Neuronal stem cell (in vitro differentiated cells): ENCODE data around the gene CDH3.

Experiments
- DNase-seq: peaks from one replicate; pipeline ENCODE4 v3.0.0-alpha.2; 2013; ENCODE audit warnings: low spot score
- H2AFZ ChIP-seq: one replicate; pipeline ENCODE4 v1.6.1; 2013; ENCODE audit warnings: mild to moderate bottlenecking, low read length, inconsistent platforms
- H2AK5ac ChIP-seq: 2 replicates; pipeline ENCODE4 v1.6.1; 2013; ENCODE audit warnings: low read depth, mild to moderate bottlenecking, inconsistent platforms, low read length, moderate library complexity, mixed read lengths
- H2BK120ac ChIP-seq: 2 replicates; pipeline ENCODE4 v1.6.1; 2013; ENCODE audit warnings: low read depth, mild to moderate bottlenecking, inconsistent platforms, low read length, moderate library complexity, mixed read lengths
- H2BK12ac ChIP-seq: one replicate; pipeline ENCODE4 v1.6.1; 2013; ENCODE audit warnings: low read length, inconsistent platforms
- H2BK15ac ChIP-seq: 2 replicates; pipeline ENCODE4 v1.6.1; 2013; ENCODE audit warnings: mild to moderate bottlenecking, low read length, inconsistent platforms, mixed read lengths
- H2BK5ac ChIP-seq: one replicate; pipeline ENCODE4 v1.6.1; 2013; ENCODE audit warnings: inconsistent platforms, mild to moderate bottlenecking, low read length, moderate library complexity
- H3K14ac ChIP-seq: one replicate; pipeline ENCODE4 v1.6.1; 2013; ENCODE audit warnings: low read length, inconsistent platforms
- H3K18ac ChIP-seq: 2 replicates; pipeline ENCODE4 v1.6.1; 2013; ENCODE audit warnings: low read length, inconsistent platforms
- H3K23ac ChIP-seq: 2 replicates; pipeline ENCODE4 v1.6.1; 2013; ENCODE audit warnings: low read depth, mild to moderate bottlenecking, mixed read lengths, low read length, inconsistent platforms; ENCODE audit not compliant: poor library complexity
- H3K27ac ChIP-seq: replicated peaks from 3 replicates; pipeline ENCODE4 v1.5.1; 2013; ENCODE audit warnings: low read length, inconsistent platforms
- H3K27me3 ChIP-seq, 3 experiments: 2 replicates each; pipeline ENCODE4 v1.6.1; 2013; ENCODE audit warnings: low read length in 3 of 3, mild to moderate bottlenecking in 2 of 3, inconsistent platforms in 1 of 3, low read depth in 1 of 3, mixed read lengths in 1 of 3, moderate library complexity in 1 of 3; ENCODE audit not compliant: control insufficient read depth in 3 of 3, insufficient read depth in 3 of 3
- H3K36me3 ChIP-seq, 2 donors: replicated peaks in 1 of 2; 2 replicates each; pipeline ENCODE4 v1.6.1; 2013; ENCODE audit warnings: low read length in 2 of 2; ENCODE audit not compliant: control insufficient read depth in 2 of 2, insufficient read depth in 2 of 2
- H3K4ac ChIP-seq: 2 replicates; pipeline ENCODE4 v1.6.1; 2013; ENCODE audit warnings: inconsistent platforms, mild to moderate bottlenecking, low read length, moderate library complexity
- H3K4me1 ChIP-seq, 2 donors: 1 replicate in 1 of 2; 2 replicates in 1 of 2; pipeline ENCODE4 v1.6.1; 2013; ENCODE audit warnings: low read length in 2 of 2, low read depth in 1 of 2; ENCODE audit not compliant: control insufficient read depth in 2 of 2, insufficient read depth in 1 of 2
- H3K4me2 ChIP-seq: one replicate; pipeline ENCODE4 v1.6.1; 2013; ENCODE audit warnings: mild to moderate bottlenecking, low read length, inconsistent platforms; ENCODE audit not compliant: insufficient read depth, poor library complexity, severe bottlenecking
- H3K4me3 ChIP-seq, 2 donors: 2 replicates each; pipeline ENCODE4 v1.5.1; 2013; ENCODE audit warnings: low read length in 2 of 2, mild to moderate bottlenecking in 2 of 2, inconsistent platforms in 1 of 2, moderate library complexity in 1 of 2
- H3K79me1 ChIP-seq: one replicate; pipeline ENCODE4 v1.6.1; 2013; ENCODE audit warnings: low read depth, mild to moderate bottlenecking, inconsistent platforms, low read length, moderate library complexity
- H3K9ac ChIP-seq: one replicate; pipeline ENCODE4 v1.6.1; 2013; ENCODE audit warnings: mild to moderate bottlenecking, low read depth, low read length, inconsistent platforms; ENCODE audit not compliant: poor library complexity
- H3K9me3 ChIP-seq, 2 donors: replicated peaks in 1 of 2; 2 replicates each; pipeline versions ENCODE3 to v1.6.1; 2013; ENCODE audit warnings: low read length in 2 of 2, mild to moderate bottlenecking in 2 of 2, inconsistent platforms in 1 of 2, low read depth in 1 of 2, mixed read lengths in 1 of 2, moderate library complexity in 1 of 2; ENCODE audit not compliant: control insufficient read depth in 2 of 2, insufficient read depth in 1 of 2
- H4K8ac ChIP-seq: one replicate; pipeline ENCODE4 v1.6.1; 2013; ENCODE audit warnings: low read depth, mild to moderate bottlenecking, inconsistent platforms, low read length, moderate library complexity
- H4K91ac ChIP-seq: one replicate; pipeline ENCODE4 v1.6.1; 2013; ENCODE audit warnings: low read length, low read depth, mild to moderate bottlenecking, inconsistent platforms; ENCODE audit not compliant: poor library complexity
- WGBS, 2 donors: extraction: QIAGEN DNeasy Blood & Tissue Kit; methylation state at CpG; one replicate each; pipeline ENCODE4 v1.1.7; 2013; ENCODE audit warnings: missing lambda C conversion rate in 2 of 2, mixed read lengths in 1 of 2; ENCODE audit not compliant: insufficient read length in 2 of 2, insufficient replicate concordance in 1 of 2; ENCODE audit errors: extremely low coverage in 2 of 2; 5-methylcytosine and 5-hydroxymethylcytosine counted together

Gene CDH3

DNA sequence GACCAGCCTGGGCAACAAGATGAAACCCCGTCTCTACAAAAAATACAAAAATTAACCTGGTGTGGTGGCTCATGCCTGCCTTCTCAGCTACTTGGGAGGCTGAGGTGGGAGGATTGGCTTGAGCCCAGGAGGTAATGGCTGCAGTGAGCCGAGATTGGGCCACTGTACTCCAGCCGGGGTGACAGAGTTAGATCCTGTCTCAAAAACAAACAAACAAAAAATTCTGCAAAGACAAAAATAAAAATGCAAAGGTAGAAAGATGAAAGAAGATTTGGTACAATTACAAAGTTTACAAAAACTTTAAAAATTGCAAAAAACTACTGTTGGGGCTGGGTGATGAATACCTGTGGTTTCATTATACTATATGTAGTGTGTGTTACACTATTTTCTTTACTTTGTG is 86.5 kb downstream of the CDH3 start:
- no peak overlapping the region for H3K14ac ChIP-seq
- no peak overlapping the region for H2BK15ac ChIP-seq
- H3K36me3 ChIP-seq = no peaks in the 10 kb centered on the region
- no peak overlapping the region for H3K9ac ChIP-seq
- H4K8ac ChIP-seq = no peak overlapping the region
- H2AFZ ChIP-seq = no peak overlapping the region
- no peak overlapping the region for H4K91ac ChIP-seq
- H3K79me1 ChIP-seq = no peaks in the 10 kb centered on the region
- no peak overlapping the region for H3K4me2 ChIP-seq
- H2AK5ac ChIP-seq = no peak overlapping the region
- H3K4ac ChIP-seq = no peak overlapping the region
- H2BK120ac ChIP-seq = no peak overlapping the region
- H3K4me3 ChIP-seq = no peak overlapping the region
- H3K18ac ChIP-seq = no peak overlapping the region
- WGBS, 2 donors = no CpG with 5 or more reads among the region's 3 CpGs
- H2BK5ac ChIP-seq = no peak overlapping the region
- no peak overlapping the region for H2BK12ac ChIP-seq
- no peak for DNase-seq
- no peaks in the 10 kb centered on the region for H3K9me3 ChIP-seq
- H3K23ac ChIP-seq = no peak overlapping the region
- H3K27ac ChIP-seq = no peak overlapping the region
- peaks cover 0 to 3% of the 10 kb centered on the region in 2 donors for H3K4me1 ChIP-seq
- H3K27me3 ChIP-seq = peaks cover 0 to 39% (median 3%) of the 10 kb centered on the region in 3 experiments

- H3K9me3 ChIP-seq = no peaks in the 10 kb centered on the region
- no peak overlapping the region for H3K14ac ChIP-seq
- no peaks in the 10 kb centered on the region for H3K36me3 ChIP-seq
- no peak overlapping the region for H3K4me3 ChIP-seq
- peaks cover 2 to 44% (median 8%) of the 10 kb centered on the region in 3 experiments for H3K27me3 ChIP-seq
- peak overlapping the region; percentile 56 for H2AK5ac ChIP-seq
- H3K18ac ChIP-seq = no peak overlapping the region
- no peaks in the 10 kb centered on the region for H3K79me1 ChIP-seq
- H3K23ac ChIP-seq = no peak overlapping the region
- H3K4me2 ChIP-seq = no peak overlapping the region
- no peak for DNase-seq
- H4K91ac ChIP-seq = no peak overlapping the region
- H2BK5ac ChIP-seq = no peak overlapping the region
- no peak overlapping the region for H2AFZ ChIP-seq
- no CpG with 5 or more reads among the region's 8 CpGs for WGBS, 2 donors
- no peak overlapping the region for H3K4ac ChIP-seq
- no peak overlapping the region for H2BK15ac ChIP-seq
- H3K9ac ChIP-seq = no peak overlapping the region
- peaks cover 0 to 5% of the 10 kb centered on the region in 2 donors for H3K4me1 ChIP-seq
- no peak overlapping the region for H3K27ac ChIP-seq
- no peak overlapping the region for H4K8ac ChIP-seq
- no peak overlapping the region for H2BK12ac ChIP-seq
- H2BK120ac ChIP-seq = no peak overlapping the region
These were observed 87.1 kb downstream of the CDH3 start for GRCh38 chr16:68732042-68732680.

DNA sequence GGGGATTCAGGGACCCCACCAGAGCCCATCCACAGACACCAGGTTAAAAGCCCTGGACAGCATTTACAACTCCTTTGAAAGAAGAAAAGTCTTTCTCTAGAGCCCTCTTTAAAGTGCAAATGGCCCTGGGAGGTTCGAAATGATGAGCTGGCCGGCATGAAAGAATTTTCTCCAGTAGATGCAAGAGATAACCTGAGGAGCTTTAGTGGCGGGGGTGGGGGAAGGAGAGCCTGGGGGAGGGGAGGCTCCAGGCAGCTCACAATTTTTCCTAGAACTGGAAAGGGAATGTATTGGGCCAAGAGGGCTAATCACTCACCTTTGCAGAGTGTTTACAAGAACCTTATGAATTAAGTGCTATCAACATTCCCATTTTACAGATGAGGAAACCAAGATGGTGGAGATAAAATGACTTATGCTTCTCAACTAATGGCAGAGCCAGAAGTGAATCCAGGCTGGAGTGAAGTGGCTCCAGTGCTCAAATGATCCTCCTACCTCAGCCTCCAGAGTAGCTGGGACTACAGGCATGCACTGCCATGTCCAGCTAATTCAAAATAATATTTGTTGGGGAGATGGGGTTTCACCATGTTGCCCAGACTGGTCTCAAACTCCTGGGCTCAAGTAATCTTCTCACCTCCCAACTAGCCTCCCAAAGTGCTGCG is 87.8 kb downstream of the CDH3 start:
- no peak overlapping the region for H2BK5ac ChIP-seq
- no peak overlapping the region for H3K4me3 ChIP-seq
- no peak overlapping the region for H3K4me2 ChIP-seq
- WGBS, 2 donors = no CpG with 5 or more reads among the region's 4 CpGs
- H2BK120ac ChIP-seq = no peak overlapping the region
- H3K9me3 ChIP-seq = no peaks in the 10 kb centered on the region
- H2AFZ ChIP-seq = no peak overlapping the region
- no peak overlapping the region for H2AK5ac ChIP-seq
- no peaks in the 10 kb centered on the region for H3K79me1 ChIP-seq
- H3K27ac ChIP-seq = no peak overlapping the region
- DNase-seq = no peak
- no peak overlapping the region for H3K14ac ChIP-seq
- H3K9ac ChIP-seq = no peak overlapping the region
- no peak overlapping the region for H3K23ac ChIP-seq
- no peak overlapping the region for H4K91ac ChIP-seq
- no peak overlapping the region for H2BK12ac ChIP-seq
- no peaks in the 10 kb centered on the region for H3K36me3 ChIP-seq
- H3K18ac ChIP-seq = no peak overlapping the region
- peaks cover 8 to 51% (median 15%) of the 10 kb centered on the region in 3 experiments for H3K27me3 ChIP-seq
- H3K4me1 ChIP-seq = peaks cover 0 to 7% of the 10 kb centered on the region in 2 donors
- no peak overlapping the region for H3K4ac ChIP-seq
- no peak overlapping the region for H2BK15ac ChIP-seq
- no peak overlapping the region for H4K8ac ChIP-seq

GRCh38 chr16:68733570-68733969 is 88.5 kb downstream of the CDH3 start:
- H3K27me3 ChIP-seq = peaks cover 11 to 58% (median 22%) of the 10 kb centered on the region in 3 experiments

More at GRCh38 chr16:68733570-68733969, 88.5 kb downstream of the CDH3 start:
- H3K18ac ChIP-seq = no peak overlapping the region
- no peaks in the 10 kb centered on the region for H3K9me3 ChIP-seq
- no peak overlapping the region for H3K9ac ChIP-seq
- H2AFZ ChIP-seq = no peak overlapping the region
- no peak overlapping the region for H3K23ac ChIP-seq
- no peak overlapping the region for H2BK15ac ChIP-seq
- H2BK120ac ChIP-seq = no peak overlapping the region
- no CpG with 5 or more reads among the region's 9 CpGs for WGBS, 2 donors
- no peaks in the 10 kb centered on the region for H3K36me3 ChIP-seq
- no peak overlapping the region for H2AK5ac ChIP-seq
- H3K4me2 ChIP-seq = no peak overlapping the region
- H3K4me1 ChIP-seq = peaks cover 0 to 7% of the 10 kb centered on the region in 2 donors
- H3K79me1 ChIP-seq = no peaks in the 10 kb centered on the region
- DNase-seq = no peak
- no peak overlapping the region for H3K14ac ChIP-seq
- no peak overlapping the region for H2BK5ac ChIP-seq
- H2BK12ac ChIP-seq = no peak overlapping the region
- H3K4ac ChIP-seq = no peak overlapping the region
- H4K91ac ChIP-seq = no peak overlapping the region
- no peak overlapping the region for H3K27ac ChIP-seq
- no peak overlapping the region for H3K4me3 ChIP-seq
- H4K8ac ChIP-seq = no peak overlapping the region
